ENCODE data around the gene RUNX1.

RUNX1 gene

GRCh38 chr21:34801519-34802132 lies 247.5 kb downstream of the RUNX1 start:
- DNase-seq: no peak

GRCh38 chr21:34800797-34801518 lies 248.1 kb downstream of the RUNX1 start:
- DNase-seq: no peak

- DNase-seq: no peak
Observed at GRCh38 chr21:34799092-34799491, 250.0 kb downstream of the RUNX1 start.

DNA sequence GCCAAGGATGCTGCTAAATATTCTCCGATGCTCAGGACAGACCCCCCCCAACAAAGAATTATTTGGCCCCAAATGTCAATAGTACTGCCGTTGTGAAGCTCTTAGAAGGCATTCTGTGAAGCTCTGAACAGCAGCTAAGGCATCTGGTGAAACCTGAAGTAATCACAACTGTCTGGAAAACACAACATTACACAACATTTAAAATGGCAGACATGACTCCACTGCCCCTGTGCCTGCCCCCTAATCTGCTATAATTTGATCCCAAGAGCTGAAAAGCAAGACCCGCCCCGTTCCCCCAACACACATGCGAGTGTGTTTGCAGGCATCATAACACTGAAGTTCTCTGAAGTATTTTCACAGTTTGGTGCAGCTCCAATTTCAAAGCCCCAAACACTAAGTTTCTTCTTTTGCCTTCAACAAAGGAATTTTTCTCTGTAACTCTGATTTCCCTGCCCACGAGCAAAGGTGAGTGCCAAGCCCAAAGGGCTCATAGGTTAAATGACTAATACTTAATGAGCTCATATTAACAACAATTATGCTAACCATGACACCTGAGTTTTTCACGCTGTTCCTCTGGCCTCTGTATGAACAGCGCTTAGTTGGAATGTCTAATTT lies 251.1 kb downstream of the RUNX1 start:
- DNase-seq: no peak

GRCh38 chr21:34797201-34797525 lies 251.9 kb downstream of the RUNX1 start:
- DNase-seq: no peak

DNA sequence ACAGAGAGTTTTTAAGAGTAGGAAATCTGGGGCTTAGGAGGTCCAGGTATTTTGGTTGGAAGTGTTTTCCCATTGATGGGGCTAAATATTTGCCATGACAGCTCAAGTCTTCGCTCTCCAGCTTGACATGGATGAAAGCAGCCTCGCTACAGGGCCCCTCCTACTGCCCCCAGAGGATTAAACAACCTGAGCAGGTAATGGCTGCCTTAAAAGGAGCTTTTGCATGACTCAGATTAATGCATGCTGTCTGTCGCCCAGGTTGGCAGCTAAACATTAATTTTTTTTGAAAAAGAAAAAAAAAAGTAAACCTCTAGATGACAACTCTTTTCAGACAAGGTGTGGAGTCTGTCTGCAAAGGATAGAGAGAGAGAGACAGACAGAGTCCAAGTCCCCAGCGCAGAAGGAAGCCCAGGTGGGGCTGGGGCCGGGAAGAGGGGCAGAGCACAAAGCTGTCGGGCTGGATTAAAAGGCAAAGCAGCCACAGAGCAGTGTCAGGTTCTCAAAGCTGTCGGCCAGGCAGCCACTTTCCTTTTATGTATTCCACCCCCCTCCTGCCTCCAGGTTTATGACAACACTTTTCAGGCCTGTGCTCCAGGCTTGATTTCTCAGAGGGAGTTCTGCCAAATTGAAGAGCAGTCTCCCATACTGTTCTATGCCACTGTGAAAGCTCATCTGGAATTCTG lies 252.4 kb downstream of the RUNX1 start:
- no peak for DNase-seq

GRCh38 chr21:34795548-34796180 lies 253.4 kb downstream of the RUNX1 start:
- no peak for DNase-seq

DNA sequence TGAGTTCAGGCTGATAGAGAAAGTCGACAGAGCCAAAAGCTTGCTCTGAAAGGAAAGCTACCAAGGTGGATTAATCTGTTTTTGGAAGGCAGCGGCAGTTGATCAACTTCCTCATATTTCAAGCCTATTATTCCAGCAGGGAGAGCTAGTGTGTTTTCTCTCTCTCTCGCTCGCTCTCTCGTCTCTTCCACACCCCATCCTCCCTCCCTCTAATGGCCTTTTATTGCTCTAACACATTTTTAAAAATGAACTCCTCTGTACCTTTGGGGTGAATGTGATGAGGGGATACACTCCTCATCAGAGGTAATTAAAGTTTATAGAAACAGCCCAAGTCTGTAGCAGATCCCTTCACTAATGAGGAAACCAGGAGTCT lies 253.9 kb downstream of the RUNX1 start:
- no peak for DNase-seq

GRCh38 chr21:34794686-34795085 lies 254.4 kb downstream of the RUNX1 start:
- no peak for DNase-seq

DNA sequence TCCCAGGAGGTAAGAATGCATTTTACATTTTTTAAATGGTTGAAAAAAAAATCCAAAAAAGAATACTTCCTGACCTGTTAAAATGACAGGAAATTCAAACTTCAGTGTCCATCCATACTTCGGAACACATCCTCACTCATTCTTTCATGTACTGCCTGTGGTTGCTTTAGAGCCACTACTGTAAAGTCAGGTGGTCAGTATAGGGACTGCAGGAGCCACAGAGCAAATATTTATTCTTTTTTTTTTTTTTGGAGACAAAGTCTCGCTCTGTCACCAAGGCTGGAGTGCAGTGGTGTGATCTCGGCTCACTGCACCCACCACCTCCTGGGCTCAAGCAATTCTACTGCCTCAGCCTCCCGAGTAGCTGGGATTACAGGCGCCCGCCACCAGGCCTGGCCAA lies 255.6 kb downstream of the RUNX1 start:
- no peak for DNase-seq

DNA sequence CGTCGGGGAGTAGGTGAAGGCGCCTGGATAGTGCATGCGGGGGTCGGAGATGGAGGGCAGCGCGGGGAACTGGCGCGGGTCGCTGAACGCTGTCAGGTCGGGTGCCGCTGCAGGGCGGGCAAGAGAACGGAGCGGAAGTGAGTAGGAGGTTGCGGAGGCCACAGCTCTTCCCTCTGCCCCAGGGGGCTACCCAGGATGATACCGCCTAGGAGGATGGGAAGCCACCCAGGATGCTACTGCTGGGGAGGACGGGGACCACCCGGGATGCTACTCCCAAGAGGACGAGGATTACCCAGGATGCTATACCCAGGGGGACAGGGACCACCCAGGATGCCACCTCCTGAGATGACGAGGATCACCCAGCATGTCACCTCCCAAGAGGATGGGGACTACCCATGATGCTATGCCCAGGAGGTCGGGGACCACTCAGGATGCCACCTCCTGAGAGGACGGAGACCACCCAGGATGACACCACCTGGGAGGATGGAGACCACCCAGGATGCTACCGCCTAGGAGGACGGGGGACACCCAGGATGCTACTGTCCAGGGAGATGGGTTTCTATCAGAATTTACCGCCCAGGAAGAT lies 256.5 kb downstream of the RUNX1 start:
- no peak for DNase-seq

DNA sequence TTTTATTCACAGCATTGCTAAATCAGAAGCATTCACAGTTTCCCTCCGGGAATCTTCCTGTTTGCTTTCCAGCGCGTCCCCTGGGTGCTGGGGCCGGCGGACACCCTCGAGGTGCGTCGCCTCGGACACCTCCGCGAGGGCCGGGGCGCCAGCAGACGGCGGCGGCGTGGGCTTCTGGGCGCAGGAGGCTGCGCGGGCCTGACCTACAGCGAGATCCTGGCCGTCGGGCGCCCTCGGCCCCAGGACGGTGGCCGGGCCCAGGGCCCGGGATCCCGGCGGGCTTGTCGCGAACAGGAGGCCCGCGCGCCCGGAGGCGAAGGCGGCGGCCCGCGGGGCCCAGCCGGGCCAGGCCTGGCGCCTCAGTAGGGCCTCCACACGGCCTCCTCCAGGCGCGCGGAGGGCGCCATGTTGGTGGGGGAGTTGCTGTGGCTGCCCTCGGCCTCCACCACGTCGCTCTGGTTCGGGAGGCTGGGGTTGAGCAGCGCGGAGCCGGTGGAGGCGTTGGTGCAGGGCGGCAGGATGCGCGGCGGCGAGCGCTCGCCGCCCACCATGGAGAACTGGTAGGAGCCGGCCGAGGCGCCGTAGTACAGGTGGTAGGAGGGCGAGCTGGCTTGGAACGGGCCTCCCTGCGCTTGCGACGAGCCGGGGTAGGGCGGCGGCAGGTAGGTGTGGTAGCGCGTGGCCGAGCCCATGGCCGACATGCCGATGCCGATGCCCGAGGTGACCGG lies 257.2 kb downstream of the RUNX1 start:
- DNase-seq: no peak

DNA sequence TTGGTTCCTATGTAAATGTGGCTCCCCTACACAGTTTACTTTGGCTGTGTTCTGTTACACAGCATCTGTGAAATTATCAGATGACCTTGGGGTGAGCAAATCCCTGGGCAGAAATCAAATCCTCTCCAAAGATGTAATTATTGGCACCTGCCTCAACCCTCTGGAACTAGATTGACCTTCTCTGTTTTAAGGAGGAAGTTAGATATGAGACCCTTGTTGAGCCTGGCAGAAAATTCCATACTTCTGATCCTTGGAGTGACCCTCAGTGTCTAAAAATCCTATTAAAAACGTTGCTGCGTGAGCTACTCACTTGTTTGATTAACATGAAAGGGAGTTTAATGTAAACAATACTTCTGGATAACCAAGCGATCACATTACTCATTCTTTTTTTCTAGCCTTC lies 258.3 kb downstream of the RUNX1 start:
- no peak for DNase-seq

DNA sequence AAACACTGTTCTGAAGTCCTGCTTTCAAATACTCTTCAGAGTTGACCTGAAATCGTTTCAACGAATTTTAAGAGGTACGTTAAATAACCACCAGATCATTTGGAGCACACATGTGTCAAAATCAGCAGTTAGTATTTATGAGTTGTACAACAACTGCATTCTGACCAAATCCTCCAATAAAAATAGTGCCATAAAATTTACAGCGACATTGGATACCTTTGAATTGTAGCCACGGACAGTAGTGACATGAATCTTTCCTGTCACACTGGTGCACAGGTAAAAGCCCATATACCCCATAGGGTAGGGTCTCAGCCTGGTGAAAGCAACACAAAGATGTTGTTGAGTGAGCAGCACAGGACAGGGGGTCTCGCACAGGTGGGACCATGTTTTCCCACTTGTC lies 258.8 kb downstream of the RUNX1 start:
- no peak for DNase-seq

DNA sequence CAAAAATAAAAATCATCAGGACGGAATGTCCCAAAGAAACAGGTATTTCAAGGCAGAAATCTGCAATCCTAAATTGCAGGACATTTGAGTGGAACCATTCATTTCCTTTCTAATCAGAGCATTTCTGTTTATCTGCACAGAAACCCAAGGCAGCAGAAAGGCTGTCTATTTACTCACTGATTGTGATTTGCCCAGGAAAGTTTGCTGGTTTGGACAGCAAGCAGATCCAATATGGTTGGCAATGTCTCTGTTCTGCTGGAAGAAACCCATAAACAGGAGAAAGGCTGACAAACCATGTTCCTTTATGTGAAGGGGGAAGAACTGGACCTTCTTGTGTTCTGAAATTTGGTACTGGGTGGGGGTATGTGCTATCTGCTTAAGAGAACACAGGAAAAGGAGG lies 260.2 kb downstream of the RUNX1 start:
- DNase-seq: no peak

DNA sequence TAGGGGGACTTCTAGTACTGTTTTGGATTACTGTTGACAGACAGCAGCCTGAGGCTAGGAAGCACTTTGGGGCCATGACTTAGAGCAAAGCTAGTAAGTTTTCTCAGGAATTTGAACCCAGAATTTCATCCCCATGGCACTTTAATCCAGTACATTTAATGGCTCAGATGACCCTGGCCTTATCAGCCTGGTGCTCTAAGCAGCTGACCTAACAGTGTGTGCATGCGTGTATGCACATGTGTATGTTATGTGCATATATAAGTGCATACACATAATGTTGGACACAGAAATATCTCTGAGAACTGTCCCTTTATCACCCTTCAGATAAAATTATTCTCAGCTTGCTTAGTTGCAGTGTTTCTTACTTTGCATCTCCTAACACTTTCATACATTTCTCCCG lies 265.3 kb downstream of the RUNX1 start:
- DNase-seq: no peak

GRCh38 chr21:34782506-34783360 lies 266.4 kb downstream of the RUNX1 start:
- no peak for DNase-seq

DNA sequence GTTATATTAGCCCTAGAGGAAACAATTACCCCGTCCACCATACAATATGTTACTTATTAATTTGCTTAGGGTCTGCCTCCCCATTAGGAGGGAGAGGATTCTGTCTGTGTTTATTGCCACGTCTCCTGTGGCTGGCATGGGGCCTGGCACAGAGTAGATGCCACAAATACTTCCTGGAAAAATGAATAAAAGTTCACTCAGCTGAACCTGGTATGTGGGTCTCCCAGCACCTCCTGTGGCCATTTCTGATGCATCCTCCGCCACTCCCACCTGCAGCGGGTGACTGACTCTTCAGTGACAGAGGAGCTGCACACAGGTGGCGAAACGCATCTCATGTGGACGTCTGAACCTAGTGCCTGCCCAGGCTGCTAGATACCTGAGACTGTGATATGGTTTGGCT lies 267.6 kb downstream of the RUNX1 start:
- no peak for DNase-seq

DNA sequence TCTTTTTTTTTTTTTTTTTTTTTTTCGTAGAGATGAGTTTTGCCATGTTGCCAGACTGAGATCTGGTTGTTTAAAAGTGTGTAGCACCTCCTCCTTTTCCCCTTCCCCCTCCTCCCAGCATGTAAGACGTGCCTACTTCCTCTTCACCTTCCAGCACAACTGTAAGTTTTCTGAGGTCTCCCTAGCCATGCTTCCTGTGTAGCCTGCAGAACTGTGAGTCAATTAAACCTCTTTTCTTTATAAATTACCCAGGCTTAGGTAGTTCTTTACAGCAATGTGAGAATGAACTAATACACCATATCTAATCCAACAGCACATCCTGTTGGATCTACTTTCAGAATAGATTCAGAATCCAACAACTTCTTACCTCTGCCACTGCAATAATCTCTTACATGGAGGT lies 269.2 kb downstream of the RUNX1 start:
- DNase-seq: no peak

DNA sequence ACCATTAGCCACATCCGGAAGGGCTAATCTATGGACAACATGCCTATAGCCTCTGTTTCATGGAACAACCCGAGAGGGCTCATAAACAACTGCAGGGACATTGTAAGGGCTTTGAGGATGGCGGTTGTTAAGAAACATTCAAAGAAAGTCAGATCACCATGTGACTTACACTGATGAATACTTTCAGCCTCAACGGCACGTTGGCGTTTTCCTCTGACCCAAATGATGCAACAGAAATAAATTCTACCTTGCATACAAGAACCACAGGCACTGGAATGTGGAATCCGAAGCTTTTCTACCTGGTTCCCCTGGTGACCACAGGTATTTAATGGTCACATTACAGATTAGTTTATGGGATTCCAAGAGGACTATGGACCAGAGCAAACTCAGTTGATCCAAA lies 273.3 kb downstream of the RUNX1 start:
- DNase-seq: no peak

DNA sequence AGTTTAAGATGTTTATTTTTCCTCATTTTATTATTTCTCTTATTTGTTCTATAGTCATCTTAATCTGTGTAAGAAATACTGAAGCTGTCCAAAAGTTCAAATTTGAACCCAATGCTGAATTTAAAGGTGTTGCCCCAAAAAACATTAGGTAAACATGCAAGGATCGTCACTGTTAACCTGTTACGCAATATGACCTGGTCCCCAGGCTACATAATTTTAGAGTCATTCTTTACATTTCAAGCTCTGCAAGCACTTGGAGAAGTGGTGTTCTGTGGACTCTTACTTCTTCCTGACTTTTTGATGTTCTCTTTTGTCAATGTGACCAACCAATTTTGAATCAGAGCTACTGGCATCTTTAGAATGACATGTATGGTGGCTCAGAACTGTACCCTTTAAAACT lies 274.4 kb downstream of the RUNX1 start:
- DNase-seq: no peak
